Osteocyte (in vitro differentiated cells): ENCODE data around the gene MAP2K6. TPM values are rescaled to one million over a fixed set of nuclear protein-coding genes. Genes with fewer than 3 reads are reported as not detected.

ENCODE experiments used
- DNase-seq: peaks from one replicate; pipeline ENCODE4 v3.0.0; 2021; ENCODE audit warnings: mixed read lengths; ENCODE audit not compliant: unreplicated experiment; ENCODE audit errors: extremely low spot score
- H3K27ac Mint-ChIP-seq: one replicate; pipeline ENCODE4 v1.8.0; 2021; ENCODE audit warnings: mild to moderate bottlenecking, mixed read lengths; ENCODE audit not compliant: unreplicated experiment
- H3K27me3 Mint-ChIP-seq: one replicate; pipeline ENCODE4 v1.8.0; 2021; ENCODE audit warnings: mixed read lengths; ENCODE audit not compliant: unreplicated experiment
- H3K36me3 Mint-ChIP-seq: one replicate; pipeline ENCODE4 v1.8.0; 2021; ENCODE audit warnings: mixed read lengths; ENCODE audit not compliant: unreplicated experiment
- H3K4me1 Mint-ChIP-seq: one replicate; pipeline ENCODE4 v1.8.0; 2021; ENCODE audit warnings: mixed read lengths; ENCODE audit not compliant: unreplicated experiment
- H3K4me3 Mint-ChIP-seq: one replicate; pipeline ENCODE4 v1.8.0; 2021; ENCODE audit warnings: mild to moderate bottlenecking, moderate library complexity, mixed read lengths; ENCODE audit not compliant: unreplicated experiment
- H3K9me3 Mint-ChIP-seq: one replicate; pipeline ENCODE4 v1.8.0; 2021; ENCODE audit warnings: mixed read lengths; ENCODE audit not compliant: unreplicated experiment
- total RNA-seq: library from RNA; stranded (reverse); gene quantifications from 2 replicates; pipeline ENCODE4 v1.2.1, GENCODE V29; 2021
- TF ChIP-seq, protein P1 (sequence below): fragments of 200-600 bp; sonication (generic); IDR thresholded peaks from 2 replicates; pipeline ENCODE4 v1.5.0; 2021; ENCODE audit warnings: antibody characterized with exemption, mild to moderate bottlenecking, moderate library complexity

Gene MAP2K6
- total RNA-seq, 1 donor from 2014 or later: 2.8 TPM

GRCh38 chr17:69448431-69449102 is 34.1 kb downstream of the MAP2K6 start:
- H3K4me3 Mint-ChIP-seq: peak overlapping the region; percentile 49
- H3K27ac Mint-ChIP-seq: peak overlapping the region; percentile 62
- H3K36me3 Mint-ChIP-seq: no peaks in the 10 kb centered on the region
- H3K27me3 Mint-ChIP-seq: no peaks in the 10 kb centered on the region
- DNase-seq: no peak
- no peaks in the 10 kb centered on the region for H3K9me3 Mint-ChIP-seq
- TF ChIP-seq, protein P1, sequence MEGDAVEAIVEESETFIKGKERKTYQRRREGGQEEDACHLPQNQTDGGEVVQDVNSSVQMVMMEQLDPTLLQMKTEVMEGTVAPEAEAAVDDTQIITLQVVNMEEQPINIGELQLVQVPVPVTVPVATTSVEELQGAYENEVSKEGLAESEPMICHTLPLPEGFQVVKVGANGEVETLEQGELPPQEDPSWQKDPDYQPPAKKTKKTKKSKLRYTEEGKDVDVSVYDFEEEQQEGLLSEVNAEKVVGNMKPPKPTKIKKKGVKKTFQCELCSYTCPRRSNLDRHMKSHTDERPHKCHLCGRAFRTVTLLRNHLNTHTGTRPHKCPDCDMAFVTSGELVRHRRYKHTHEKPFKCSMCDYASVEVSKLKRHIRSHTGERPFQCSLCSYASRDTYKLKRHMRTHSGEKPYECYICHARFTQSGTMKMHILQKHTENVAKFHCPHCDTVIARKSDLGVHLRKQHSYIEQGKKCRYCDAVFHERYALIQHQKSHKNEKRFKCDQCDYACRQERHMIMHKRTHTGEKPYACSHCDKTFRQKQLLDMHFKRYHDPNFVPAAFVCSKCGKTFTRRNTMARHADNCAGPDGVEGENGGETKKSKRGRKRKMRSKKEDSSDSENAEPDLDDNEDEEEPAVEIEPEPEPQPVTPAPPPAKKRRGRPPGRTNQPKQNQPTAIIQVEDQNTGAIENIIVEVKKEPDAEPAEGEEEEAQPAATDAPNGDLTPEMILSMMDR: no peak
- H3K4me1 Mint-ChIP-seq: peaks cover 26% of the 10 kb centered on the region

GRCh38 chr17:69450131-69450530 is 35.6 kb downstream of the MAP2K6 start:
- Mint-ChIP-seq H3K36me3 (no peaks in the 10 kb centered on the region), H3K27ac (no peak overlapping the region), H3K27me3 (no peaks in the 10 kb centered on the region), H3K4me1 (peaks cover 26% of the 10 kb centered on the region), H3K4me3 (no peak overlapping the region), H3K9me3 (no peaks in the 10 kb centered on the region)
- no peak for DNase-seq
- TF ChIP-seq, protein P1: no peak

DNA sequence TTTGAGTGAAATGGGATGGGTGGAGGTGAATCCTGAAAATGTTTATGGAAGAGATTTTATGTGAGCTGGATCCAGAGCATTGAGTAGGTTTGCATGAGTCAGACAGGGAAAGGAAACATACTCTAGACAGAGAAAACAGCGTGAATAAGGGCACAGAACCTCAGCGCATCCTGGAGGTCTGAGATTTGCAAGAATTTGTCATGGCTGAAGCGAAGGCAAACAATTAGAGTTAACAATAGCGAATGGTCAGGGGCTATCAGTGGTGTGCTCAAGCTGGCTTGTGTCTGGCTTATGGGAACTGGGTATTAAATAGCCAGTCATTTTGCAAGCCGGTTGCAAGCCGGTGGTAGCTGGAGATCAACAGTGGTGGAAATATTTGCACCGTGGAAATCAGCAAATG is 36.4 kb downstream of the MAP2K6 start:
- no peak for DNase-seq
- Mint-ChIP-seq H3K27ac (peak overlapping the region; percentile 32), H3K36me3 (no peaks in the 10 kb centered on the region), H3K4me3 (no peak overlapping the region), H3K4me1 (peaks cover 26% of the 10 kb centered on the region), H3K27me3 (no peaks in the 10 kb centered on the region), H3K9me3 (no peaks in the 10 kb centered on the region)
- TF ChIP-seq, protein P1: no peak

DNA sequence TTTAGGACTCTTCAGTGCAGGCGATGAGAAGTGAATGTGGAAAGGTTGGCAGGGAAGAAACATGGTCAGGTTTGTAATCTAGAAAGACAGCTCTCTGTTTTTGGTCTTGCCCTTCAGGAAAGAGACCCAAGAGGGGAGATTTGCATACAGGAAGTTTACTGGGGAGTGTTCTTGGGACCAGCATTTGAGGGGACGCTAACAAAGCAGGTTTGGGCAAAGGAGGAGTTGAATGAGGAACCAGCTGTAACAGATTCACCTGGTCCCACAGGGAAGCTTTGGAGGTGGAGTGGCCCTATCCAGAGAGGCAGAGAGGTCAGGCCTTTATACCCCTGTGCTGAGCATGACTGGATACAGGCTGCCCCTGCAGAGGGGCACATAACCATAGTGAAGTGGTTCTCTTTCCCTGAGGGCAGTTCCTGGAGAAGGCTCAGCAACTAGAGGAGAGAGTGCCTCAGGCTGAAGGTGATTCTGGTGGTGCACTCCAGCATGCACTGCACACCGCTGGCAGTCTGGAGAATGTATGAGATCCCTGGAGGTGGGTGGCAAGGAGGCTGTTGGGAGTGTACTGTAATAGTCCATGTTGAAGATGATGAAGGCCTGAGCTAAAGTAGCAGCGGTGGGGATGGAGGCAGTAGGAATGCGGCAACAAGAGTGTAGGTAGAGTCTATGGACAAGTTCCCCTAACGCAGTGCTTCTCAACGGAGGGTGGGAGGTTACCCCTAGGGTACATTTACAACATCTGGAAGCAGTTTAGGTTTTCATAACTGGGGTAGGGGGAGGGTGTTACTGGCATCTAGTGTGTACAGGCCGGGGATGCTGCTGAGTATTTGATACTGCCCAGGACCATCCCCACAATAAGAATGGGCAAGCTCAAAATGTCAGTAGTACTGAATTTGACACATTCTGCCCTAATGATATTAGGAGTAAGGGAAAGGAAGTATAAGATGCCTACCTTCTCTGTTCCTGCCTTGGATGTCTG is 37.2 kb downstream of the MAP2K6 start:
- no peak overlapping the region for H3K4me3 Mint-ChIP-seq
- H3K27ac Mint-ChIP-seq: no peak overlapping the region
- H3K4me1 Mint-ChIP-seq: peaks cover 26% of the 10 kb centered on the region
- H3K27me3 Mint-ChIP-seq: no peaks in the 10 kb centered on the region
- DNase-seq: no peak
- H3K36me3 Mint-ChIP-seq: no peaks in the 10 kb centered on the region
- H3K9me3 Mint-ChIP-seq: no peaks in the 10 kb centered on the region
- TF ChIP-seq, protein P1: no peak
